Ovary (tissue), 9 donors: ENCODE results near the gene ELANE. TPM values are rescaled to one million over a fixed set of nuclear protein-coding genes. Genes with fewer than 3 reads are reported as not detected.
A peak's percentile ranks its signal among the peaks of the same experiment; 100 is the strongest.

ENCODE experiments used
- DNase-seq, 5 donors: peaks; one replicate each; pipeline ENCODE4 v3.0.0-alpha.2; 2019 to 2020
- H3K27ac ChIP-seq, 2 donors: fragments of 200-600 bp; one replicate each; pipeline versions ENCODE4 v1.5.1 to v1.8.0; 2019 to 2022
- H3K27me3 ChIP-seq: fragments of 200-600 bp; one replicate; pipeline ENCODE4 v1.8.0; 2022
- H3K36me3 ChIP-seq: fragments of 200-600 bp; sonication (generic); one replicate; pipeline ENCODE4 v1.5.1; 2019
- H3K4me1 ChIP-seq: one replicate; pipeline ENCODE4 v1.8.1; 2013; ENCODE audit warnings: mild to moderate bottlenecking, moderate library complexity; ENCODE audit not compliant: insufficient read depth
- H3K4me3 ChIP-seq: fragments of 200-600 bp; sonication (generic); one replicate; pipeline ENCODE4 v1.5.1; 2017
- H3K9me3 ChIP-seq, 2 donors: fragments of 200-600 bp in 1 of 2; sonication (generic) in 1 of 2; one replicate each; pipeline versions ENCODE4 v1.5.1 to v1.8.1; 2013 to 2019; ENCODE audit warnings: mild to moderate bottlenecking in 1 of 2, moderate library complexity in 1 of 2
- CTCF ChIP-seq, 3 donors: fragments of 450-650 bp in 2 of 3; fragments of 200-600 bp in 1 of 3; IDR thresholded peaks; one replicate each; pipeline versions ENCODE4 v1.5.1 to v1.8.0; 2016 to 2022; ENCODE audit warnings: antibody characterized with exemption in 3 of 3, mild to moderate bottlenecking in 1 of 3
- EP300 ChIP-seq: sonication (generic); formaldehyde crosslinking; IDR thresholded peaks from one replicate; pipeline ENCODE4 v1.6.1; 2017; ENCODE audit warnings: antibody characterized with exemption
- POLR2A ChIP-seq: fragments of 450-650 bp; IDR thresholded peaks from one replicate; pipeline ENCODE4 v1.6.1; 2017; ENCODE audit warnings: antibody characterized with exemption, mild to moderate bottlenecking, moderate library complexity
- WGBS, 3 donors: extraction: QIAGEN DNeasy Blood & Tissue Kit in 1 of 3; methylation state at CpG; one replicate each; pipeline versions ENCODE4 v1.1.5 to v1.1.7; 2013 to 2017; 5-methylcytosine and 5-hydroxymethylcytosine counted together
- intact Hi-C, 4 donors: fragments of 100-400 bp; cut with DNase I; formaldehyde crosslinking; loops; one replicate each; pipeline versions ENCODE4 v1.11.0 to v1.15.1; 2022 to 2023
- polyA plus RNA-seq, 2 donors: library from polyadenylated mRNA; stranded (reverse); fragments of 200-250 nt in 1 of 2; fragments of 350-450 nt in 1 of 2; fragmentation: Illumina TruSeq in 1 of 2; extraction: RNeasy Lipid Tissue Mini Kit (QIAGEN cat#74804) in 1 of 2; gene quantifications; one replicate each; pipeline ENCODE4 v1.2.3, GENCODE V29; 2013 to 2014
- total RNA-seq, 7 donors: library from RNA; depleted of rRNA in 2 of 7; stranded (reverse); fragments of >200 nt in 2 of 7; fragmentation: NEBNext Ultra II Directional in 3 of 7; extraction: Animal tissue kit (Norgen Biotek cat#: 25700) in 3 of 7; gene quantifications; one replicate each; pipeline versions ENCODE4 v1.1.0 to v1.2.4, GENCODE V29; 2016 to 2023
- donor health status: DM: no; HTN: no; CAD: no; lungs with moderate emphysema.
- donor health status: DM: no; HTN: no; CAD: no.
- donor health status: Bipolar disorder and iron deficiency.
- donor health status: DM: yes; HTN: yes; CAD: no.
- donor health status: DM: no; HTN: no; CAD: no.
- donor health status: DM: yes; HTN: yes; CAD: no.

Gene ELANE
- total and polyA plus RNA-seq, 9 donors: 0.27 to 0.72 (median 0.47) TPM; not detected in 5

- peak in 4 of 5 donors; percentile 58 to 82 (median 72) for DNase-seq
- no peak for TF ChIP-seq EP300
- TF ChIP-seq CTCF (IDR thresholded peaks at IDR 0.05): no peak
- no peak for TF ChIP-seq POLR2A
- H3K9me3 ChIP-seq: no peaks in the 10 kb centered on the region
- no peak overlapping the region for H3K4me3 ChIP-seq
- no peaks in the 10 kb centered on the region for H3K36me3 ChIP-seq
- peak overlapping the region in 1 of 2 donors; percentile 15 for H3K27ac ChIP-seq
- peaks cover 17% of the 10 kb centered on the region for H3K4me1 ChIP-seq
- H3K27me3 ChIP-seq: no peaks in the 10 kb centered on the region
- intact Hi-C loops: no loop called here
- 59 to 78% (median 72%) methylated on average over 18 to 28 of the region's 28 CpGs for WGBS, 3 donors
Measured at GRCh38 chr19:870963-871401, 18.9 kb downstream of the ELANE start.

GRCh38 chr19:871446-872265 is 19.6 kb downstream of the ELANE start:
- WGBS, 3 donors: 52 to 79% (median 73%) methylated on average over 19 to 24 of the region's 33 CpGs
- TF ChIP-seq POLR2A (no peak), CTCF (IDR thresholded peaks at IDR 0.05) (no peak), EP300 (no peak)
- Histone ChIP-seq H3K4me1 (peaks cover 17% of the 10 kb centered on the region), H3K4me3 (no peak overlapping the region), H3K27ac (peak overlapping the region; percentile 33 to 59), H3K9me3 (no peaks in the 10 kb centered on the region), H3K27me3 (no peaks in the 10 kb centered on the region), H3K36me3 (no peaks in the 10 kb centered on the region)
- intact Hi-C loops: no loop called here
- peak in 4 of 5 donors; percentile 42 to 67 (median 62) for DNase-seq

GRCh38 chr19:872266-872951 is 20.3 kb downstream of the ELANE start:
- no peaks in the 10 kb centered on the region for H3K9me3 ChIP-seq
- intact Hi-C loops: no loop called here
- peak; percentile 63 to 78 (median 74) for DNase-seq
- WGBS, 3 donors: 29 to 62% (median 59%) methylated on average over 26 to 27 of the region's 27 CpGs
- H3K27me3 ChIP-seq: no peaks in the 10 kb centered on the region
- H3K27ac ChIP-seq: peak overlapping the region; percentile 33 to 59
- H3K4me3 ChIP-seq: no peak overlapping the region
- TF ChIP-seq POLR2A (no peak), CTCF (IDR thresholded peaks at IDR 0.05) (no peak), EP300 (no peak)
- H3K36me3 ChIP-seq: no peaks in the 10 kb centered on the region
- peaks cover 17% of the 10 kb centered on the region for H3K4me1 ChIP-seq

GRCh38 chr19:873084-873483 is 21.0 kb downstream of the ELANE start:
- 57 to 87% (median 74%) methylated on average over 9 to 13 of the region's 13 CpGs for WGBS, 3 donors
- intact Hi-C loops: no loop called here
- Histone ChIP-seq H3K27me3 (no peaks in the 10 kb centered on the region), H3K9me3 (no peaks in the 10 kb centered on the region), H3K27ac (no peak overlapping the region), H3K4me3 (no peak overlapping the region), H3K4me1 (peaks cover 17% of the 10 kb centered on the region), H3K36me3 (no peaks in the 10 kb centered on the region)
- peak in 2 of 5 donors; percentile 58 to 63 for DNase-seq
- TF ChIP-seq CTCF (IDR thresholded peaks at IDR 0.05) (no peak), POLR2A (no peak), EP300 (no peak)
